Measurements from ENCODE around the gene NKX1-2. TPM values are rescaled to one million over a fixed set of nuclear protein-coding genes. Genes with fewer than 3 reads are reported as not detected.

Gene NKX1-2
- total and polyA plus RNA-seq, 2 of the 4 experiments (the other 2 are of a cell fraction): not detected

- no peak overlapping the region for H2BK15ac ChIP-seq (ENCODE audit: low read depth, low read length)
- in situ Hi-C loops (cut with MboI; ENCODE audit: low sequenced_read_pairs) (no loop called here), intact Hi-C loops (cut with micrococcal nuclease) (no loop called here), dilution Hi-C loops (cut with HindIII; ENCODE audit: low sequenced_read_pairs, unreplicated experiment) (no loop called here)
- no peaks in the 10 kb centered on the region for H3K9me3 ChIP-seq (ENCODE audit: control insufficient read depth, insufficient read depth, low read length)
- H2BK5ac ChIP-seq (ENCODE audit: low read depth, low read length, poor library complexity, severe bottlenecking): no peak overlapping the region
- no peak overlapping the region for H4K5ac ChIP-seq (ENCODE audit: low read depth, low read length)
- H2BK20ac ChIP-seq (ENCODE audit: low read depth, low read length): no peak overlapping the region
- WGBS, 2 experiments (ENCODE audit: extremely low coverage in 2 of 2, insufficient read length in 1 of 2): 67% methylated on average over 1 of the region's 9 CpGs; no CpG with 5 or more reads in 1 of the 2 experiments
- H3K4ac ChIP-seq (ENCODE audit: low read depth, low read length): no peak overlapping the region
- no peaks in the 10 kb centered on the region for H3K36me3 ChIP-seq (ENCODE audit: control insufficient read depth, insufficient read depth, low read length)
- H3K4me2 ChIP-seq (ENCODE audit: low read depth, low read length): no peak overlapping the region
- no peaks in the 10 kb centered on the region for H4K20me1 ChIP-seq (ENCODE audit: insufficient read depth, low read length)
- H2AK5ac ChIP-seq (ENCODE audit: low read depth, low read length): no peak overlapping the region
- H3K18ac ChIP-seq (ENCODE audit: low read depth, low read length): no peak overlapping the region
- DNase-seq: no peak
- H4K91ac ChIP-seq (ENCODE audit: insufficient read depth, low read depth, low read length): no peak overlapping the region
- no peak overlapping the region for H3K4me3 ChIP-seq (ENCODE audit: insufficient read depth, low read depth, low read length)
- no peak overlapping the region for H4K8ac ChIP-seq (ENCODE audit: low read depth in 2 of 2, low read length in 2 of 2)
- H3K9ac ChIP-seq (ENCODE audit: low read depth, low read length): no peak overlapping the region
- H3K27ac ChIP-seq (ENCODE audit: insufficient read depth, low read length): no peak overlapping the region
- no TSS peak for BruUV-seq (replicated peaks)
- H2AK9ac ChIP-seq (replicated peaks; ENCODE audit: low read depth, low read length, poor library complexity): peak overlapping the region; percentile 9
- peaks cover 4% of the 10 kb centered on the region for H3K4me1 ChIP-seq (ENCODE audit: control insufficient read depth, insufficient read depth, low read length)
- H3K9me1 ChIP-seq (ENCODE audit: insufficient read depth, low read length): 0 out of 2 replicates have a peak, but pooled peaks cover 2% of the 10 kb centered on the region
- H2AFZ ChIP-seq (replicated peaks; ENCODE audit: low read length, poor library complexity): no peak overlapping the region
- TF ChIP-seq RAD21 (IDR thresholded peaks at IDR 0.05; ENCODE audit: low read length) (no peak), RFX5 (IDR thresholded peaks at IDR 0.05; ENCODE audit: low read depth, low read length) (no peak), MAFK (IDR thresholded peaks at IDR 0.05; ENCODE audit: low read depth, low read length) (no peak), POLR2A (IDR thresholded peaks at IDR 0.05; ENCODE audit: low read depth, low read length) (no peak), MAZ (IDR thresholded peaks at IDR 0.05; ENCODE audit: borderline replicate concordance, low read depth, low read length) (no peak), CEBPB (IDR thresholded peaks at IDR 0.05; ENCODE audit: low read depth, low read length) (no peak), NFE2L2 (IDR thresholded peaks at IDR 0.05; ENCODE audit: low read depth, low read length) (no peak), FOS (IDR thresholded peaks at IDR 0.05; ENCODE audit: low read depth, low read length) (no peak), CHD1 (IDR thresholded peaks at IDR 0.05; ENCODE audit: low read depth, low read length) (no peak), BHLHE40 (IDR thresholded peaks at IDR 0.05; ENCODE audit: low read depth, low read length) (no peak)
- TF ChIP-seq, protein P1, sequence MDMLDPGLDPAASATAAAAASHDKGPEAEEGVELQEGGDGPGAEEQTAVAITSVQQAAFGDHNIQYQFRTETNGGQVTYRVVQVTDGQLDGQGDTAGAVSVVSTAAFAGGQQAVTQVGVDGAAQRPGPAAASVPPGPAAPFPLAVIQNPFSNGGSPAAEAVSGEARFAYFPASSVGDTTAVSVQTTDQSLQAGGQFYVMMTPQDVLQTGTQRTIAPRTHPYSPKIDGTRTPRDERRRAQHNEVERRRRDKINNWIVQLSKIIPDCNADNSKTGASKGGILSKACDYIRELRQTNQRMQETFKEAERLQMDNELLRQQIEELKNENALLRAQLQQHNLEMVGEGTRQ (IDR thresholded peaks at IDR 0.05; ENCODE audit: low read depth, low read length): no peak
- no peak overlapping the region for H2BK120ac ChIP-seq (ENCODE audit: low read depth, low read length)
- ChIA-PET POLR2A (ENCODE audit: unreplicated experiment) (no interaction called here), CTCF (no interaction called here)
- no peak for ATAC-seq (ENCODE audit: low read depth)
- no peak overlapping the region for H3K56ac ChIP-seq (ENCODE audit: extremely low read depth, insufficient read depth, low read length)
- H3K14ac ChIP-seq (replicated peaks; ENCODE audit: low read depth, low read length): no peak overlapping the region
- H3K27me3 ChIP-seq (ENCODE audit: control insufficient read depth, insufficient read depth, low read length): no peaks in the 10 kb centered on the region; the same call in 1 of the 2 replicates
- peaks cover 5% of the 10 kb centered on the region in 2 experiments; a peak in 3 of 4 replicates for H3K79me1 ChIP-seq (ENCODE audit: low read depth in 1 of 2, low read length in 2 of 2)
- no peak overlapping the region for H3K23ac ChIP-seq (ENCODE audit: low read depth, low read length)
Observed at GRCh38 chr10:124464028-124464965, 14.5 kb upstream of the NKX1-2 start.
